ENCODE results near the gene HSD17B13.

HSD17B13 gene

DNA sequence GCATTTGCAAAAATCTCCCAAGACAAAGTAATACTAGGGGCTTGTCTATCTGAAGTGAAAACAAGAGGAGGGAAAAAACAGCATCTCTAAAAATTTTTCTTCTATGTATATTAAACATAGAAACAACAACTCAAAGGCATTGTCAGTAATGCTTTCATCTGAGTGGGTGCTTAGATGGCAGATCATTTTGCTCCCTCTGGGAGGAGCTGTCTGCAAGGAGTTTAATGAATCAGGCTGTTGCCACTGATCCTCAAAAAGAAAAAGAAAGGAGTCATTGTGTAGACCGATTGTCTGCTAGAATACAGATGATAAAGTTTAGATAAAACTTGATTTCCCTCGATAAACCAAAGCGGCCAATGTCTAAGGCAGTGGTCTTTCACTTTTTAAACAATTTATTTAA is 52.5 kb downstream of the HSD17B13 start:
- no peak for DNase-seq (ENCODE audit: low read depth in 2 of 3, low spot score in 2 of 3)

DNA sequence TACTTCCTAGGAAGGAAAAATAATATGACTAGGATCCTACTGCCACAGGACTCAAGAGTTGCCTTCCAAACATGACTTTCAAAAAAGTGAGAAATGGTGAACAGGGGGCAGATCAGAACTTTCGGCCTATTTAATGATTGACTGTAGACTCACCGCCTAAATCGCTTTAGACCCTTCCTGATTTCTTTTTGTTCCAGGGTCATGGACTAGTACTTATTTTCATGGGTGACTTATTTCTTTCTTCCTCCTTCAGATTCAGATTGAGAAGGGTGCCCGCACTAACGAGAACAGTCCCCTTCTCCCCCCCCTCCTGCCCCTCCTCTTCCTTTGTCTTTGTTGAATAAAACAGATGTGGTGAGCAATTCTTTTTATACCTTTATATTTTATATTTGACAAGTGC is 54.3 kb downstream of the HSD17B13 start:
- DNase-seq (ENCODE audit: low read depth in 2 of 3, low spot score in 2 of 3): no peak

DNA sequence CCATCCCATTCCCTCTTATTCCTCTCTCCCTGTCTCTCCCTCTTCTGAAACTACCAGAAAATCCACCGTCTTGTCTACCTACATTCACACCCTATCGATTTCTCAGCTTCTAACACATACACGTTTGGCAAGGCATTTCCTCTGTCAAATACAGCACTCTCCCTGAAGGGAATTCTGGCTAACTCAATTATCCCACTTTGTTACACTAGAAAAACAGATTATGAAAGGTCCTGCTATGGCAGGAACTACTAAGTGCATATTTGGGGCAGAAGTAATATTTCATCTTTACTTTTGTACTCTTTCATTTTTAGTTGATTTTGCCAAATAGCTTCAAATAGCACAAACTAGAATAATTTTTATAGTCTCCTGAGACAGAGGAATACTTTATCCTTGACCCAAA is 55.7 kb downstream of the HSD17B13 start:
- DNase-seq (ENCODE audit: low read depth in 2 of 3, low spot score in 2 of 3): no peak

DNA sequence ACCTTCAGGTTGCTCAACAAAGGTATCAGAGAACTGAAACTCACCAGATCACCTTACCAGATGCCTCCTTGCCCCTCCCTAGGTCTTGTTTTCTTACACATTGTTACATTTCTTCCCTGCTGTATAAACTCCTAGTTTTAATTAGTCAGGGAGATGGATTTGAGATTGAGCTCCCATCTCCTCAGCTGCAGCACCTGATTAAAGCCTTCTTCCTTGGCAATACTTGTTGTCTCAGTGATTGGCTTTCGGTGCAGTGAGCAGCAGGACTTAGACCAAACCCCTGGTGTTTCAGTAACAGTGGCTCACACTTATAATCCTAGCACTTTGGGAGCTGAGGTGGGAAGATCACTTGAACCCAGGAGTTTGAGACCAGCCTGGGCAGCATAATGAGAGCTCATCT is 59.8 kb downstream of the HSD17B13 start:
- no peak for DNase-seq (ENCODE audit: low read depth in 2 of 3, low spot score in 2 of 3)

DNA sequence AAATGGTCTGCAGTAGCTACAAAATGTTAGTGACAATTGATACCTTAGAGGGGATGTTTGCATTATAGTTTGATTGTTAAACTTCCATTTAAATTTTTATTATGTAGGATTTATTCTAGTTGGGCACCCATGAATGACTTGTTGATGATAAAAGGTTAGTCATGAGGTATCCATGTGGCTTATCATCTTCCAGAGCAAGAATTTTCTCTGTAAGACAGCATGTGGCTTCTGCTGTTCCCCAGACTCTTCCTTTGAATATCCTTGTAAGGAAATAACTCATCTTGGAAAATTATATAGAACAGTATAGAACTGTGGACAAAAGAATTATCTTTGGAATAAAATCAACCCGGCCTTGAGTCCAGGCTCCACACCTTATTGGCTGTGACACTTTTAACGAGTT is 62.2 kb downstream of the HSD17B13 start:
- DNase-seq (ENCODE audit: low read depth in 2 of 3, low spot score in 2 of 3): no peak

DNA sequence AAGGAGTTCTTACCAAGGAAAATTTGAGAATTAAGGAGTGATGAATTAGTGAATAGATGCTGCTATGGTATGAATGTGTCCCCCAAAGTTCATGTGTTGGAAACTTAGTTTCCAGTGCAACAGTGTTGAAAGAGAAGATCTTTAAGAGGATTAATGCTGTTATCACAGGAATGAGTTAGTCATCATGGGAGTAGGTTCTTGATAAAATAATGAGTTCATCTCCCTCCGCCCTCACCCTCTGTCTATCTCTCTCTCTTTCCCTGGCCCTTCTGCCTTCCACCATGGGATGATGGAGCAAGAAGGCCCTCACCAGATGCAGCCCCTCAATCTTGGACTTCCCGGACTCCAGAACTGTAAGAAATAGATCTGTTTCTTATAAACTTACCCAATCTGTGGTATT is 64.0 kb downstream of the HSD17B13 start:
- DNase-seq (ENCODE audit: low read depth in 2 of 3, low spot score in 2 of 3): no peak

DNA sequence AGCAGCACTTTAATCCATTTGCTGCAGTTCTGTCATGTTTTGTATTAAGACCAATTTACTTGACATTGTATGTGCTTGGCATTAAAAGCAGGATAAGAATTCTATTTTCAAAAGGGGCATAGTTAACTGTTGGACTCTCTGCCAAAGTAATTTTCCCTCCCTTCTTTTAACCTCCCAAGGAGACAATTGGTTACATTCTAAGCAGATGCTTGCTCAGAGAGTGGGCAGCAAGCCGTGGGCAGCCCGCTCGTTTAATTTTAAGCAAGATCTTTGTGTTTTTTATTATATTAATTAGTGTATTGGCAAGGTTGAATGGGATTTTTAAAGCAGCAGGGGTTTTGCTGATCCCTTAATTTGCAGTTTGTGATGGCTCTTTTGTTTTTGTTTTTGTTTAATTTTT is 65.2 kb downstream of the HSD17B13 start:
- DNase-seq (ENCODE audit: low read depth in 2 of 3, low spot score in 2 of 3): no peak

DNA sequence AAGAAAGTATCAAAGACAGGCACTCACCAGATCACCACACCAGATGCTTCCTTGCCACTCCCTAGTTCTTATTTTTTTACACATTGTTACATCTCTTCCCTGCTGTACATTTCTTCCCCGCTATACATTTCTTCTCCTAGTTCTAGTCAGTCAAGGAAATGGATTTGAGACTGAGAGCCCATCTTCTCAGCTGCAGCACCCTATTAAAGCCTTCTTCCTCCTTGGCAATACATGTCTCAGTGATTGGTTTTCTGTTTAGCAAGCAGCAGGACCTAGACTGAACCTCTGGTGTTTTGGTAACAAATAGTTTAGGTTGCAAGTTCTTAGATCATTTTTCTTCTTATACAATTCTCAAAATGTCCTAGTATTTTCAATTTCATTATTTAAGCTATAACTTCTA is 66.9 kb downstream of the HSD17B13 start:
- no peak for DNase-seq (ENCODE audit: low read depth in 2 of 3, low spot score in 2 of 3)
